Esophagus squamous epithelium (tissue), 4 donors: ENCODE results near the gene DOCK2.

Experiments used
- CTCF ChIP-seq, 6 experiments: fragments of 450-650 bp in 4 of 6; fragments of 200-600 bp in 2 of 6; sonication (generic) in 2 of 6; IDR thresholded peaks; one replicate each; pipeline ENCODE4 v1.5.1; 2016 to 2019; ENCODE audit warnings: antibody characterized with exemption in 6 of 6, mild to moderate bottlenecking in 4 of 6, moderate library complexity in 4 of 6
- POLR2A ChIP-seq, 4 donors: fragments of 450-650 bp; IDR thresholded peaks; one replicate each; pipeline ENCODE4 v1.6.1; 2017; ENCODE audit warnings: antibody characterized with exemption in 4 of 4, mild to moderate bottlenecking in 4 of 4, moderate library complexity in 3 of 4

- no peak for TF ChIP-seq CTCF (IDR thresholded peaks at IDR 0.05)
- no peak for TF ChIP-seq POLR2A (IDR thresholded peaks at IDR 0.05)
Measured at GRCh38 chr5:169905017-169905416, 267.9 kb downstream of the DOCK2 start.
